ENCODE measurements around the gene NHS. TPM values are rescaled to one million over a fixed set of nuclear protein-coding genes. Genes with fewer than 3 reads are reported as not detected.
A peak's percentile ranks its signal among the peaks of the same experiment; 100 is the strongest.

The NHS gene
- total RNA-seq, 6 experiments from 2014 or later: 0.06 to 0.27 (median 0.12) TPM

DNA sequence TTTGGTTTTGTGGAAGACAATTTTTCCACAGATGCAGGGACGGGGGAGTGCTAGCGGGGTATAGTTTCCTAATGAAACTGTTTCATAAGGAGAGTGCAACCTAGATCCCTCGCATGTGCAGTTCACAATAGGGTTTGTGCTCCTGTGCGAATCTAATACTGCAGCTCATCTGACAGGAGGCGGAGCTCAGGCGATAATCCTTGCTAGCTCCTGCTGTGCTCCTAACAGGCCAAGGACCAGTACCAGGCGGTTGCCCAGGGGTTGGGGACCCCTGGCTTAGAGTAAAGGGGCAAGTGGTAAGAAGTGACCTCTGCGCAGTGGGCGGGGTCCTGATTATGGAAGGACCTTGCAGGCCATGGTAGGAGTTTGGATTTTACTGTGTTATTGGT is 366.1 kb downstream of the NHS start:
- intact Hi-C loops (cut with DNase I): no loop called here
- H3K27ac ChIP-seq: peak overlapping the region in 1 of 3 donors; percentile 19
- no peak for TF ChIP-seq POLR2A (IDR thresholded peaks at IDR 0.05)
- TF ChIP-seq, protein P1, sequence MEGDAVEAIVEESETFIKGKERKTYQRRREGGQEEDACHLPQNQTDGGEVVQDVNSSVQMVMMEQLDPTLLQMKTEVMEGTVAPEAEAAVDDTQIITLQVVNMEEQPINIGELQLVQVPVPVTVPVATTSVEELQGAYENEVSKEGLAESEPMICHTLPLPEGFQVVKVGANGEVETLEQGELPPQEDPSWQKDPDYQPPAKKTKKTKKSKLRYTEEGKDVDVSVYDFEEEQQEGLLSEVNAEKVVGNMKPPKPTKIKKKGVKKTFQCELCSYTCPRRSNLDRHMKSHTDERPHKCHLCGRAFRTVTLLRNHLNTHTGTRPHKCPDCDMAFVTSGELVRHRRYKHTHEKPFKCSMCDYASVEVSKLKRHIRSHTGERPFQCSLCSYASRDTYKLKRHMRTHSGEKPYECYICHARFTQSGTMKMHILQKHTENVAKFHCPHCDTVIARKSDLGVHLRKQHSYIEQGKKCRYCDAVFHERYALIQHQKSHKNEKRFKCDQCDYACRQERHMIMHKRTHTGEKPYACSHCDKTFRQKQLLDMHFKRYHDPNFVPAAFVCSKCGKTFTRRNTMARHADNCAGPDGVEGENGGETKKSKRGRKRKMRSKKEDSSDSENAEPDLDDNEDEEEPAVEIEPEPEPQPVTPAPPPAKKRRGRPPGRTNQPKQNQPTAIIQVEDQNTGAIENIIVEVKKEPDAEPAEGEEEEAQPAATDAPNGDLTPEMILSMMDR (IDR thresholded peaks at IDR 0.05): no peak
- ATAC-seq: no peak
- 54% methylated on average over 9 of the region's 9 CpGs for WGBS (ENCODE audit: insufficient coverage, low coverage, low lambda C conversion rate, missing lambda C conversion rate)
- H3K4me1 ChIP-seq: peaks cover 0 to 17% (median 0%) of the 10 kb centered on the region in 4 donors
- H3K27me3 ChIP-seq: no peaks in the 10 kb centered on the region
- DNase-seq: no peak
- H3K9me3 ChIP-seq: no peaks in the 10 kb centered on the region
- H3K36me3 ChIP-seq: no peaks in the 10 kb centered on the region
- no peak overlapping the region for H3K4me3 ChIP-seq

DNA sequence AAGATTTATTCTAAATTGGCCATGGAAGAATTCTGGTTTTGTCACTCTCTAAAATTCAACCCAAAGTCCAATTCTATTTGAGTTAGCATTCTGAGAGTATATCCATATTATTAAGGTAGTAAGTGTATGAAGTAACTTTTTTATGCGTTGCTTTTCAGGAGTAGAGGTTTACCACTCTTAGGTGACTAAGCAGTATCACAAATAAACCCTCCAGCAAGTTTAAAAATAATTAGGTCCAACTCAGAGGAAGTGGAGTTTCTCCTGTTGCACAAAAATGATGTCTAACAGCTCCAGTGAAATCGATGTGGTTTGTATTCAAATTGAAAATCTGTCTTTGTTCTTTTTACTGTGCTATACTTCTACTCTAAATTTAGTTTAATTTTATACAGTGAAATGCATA is 368.9 kb downstream of the NHS start:
- Histone ChIP-seq H3K4me3 (no peak overlapping the region), H3K4me1 (peaks cover 0 to 21% (median 0%) of the 10 kb centered on the region in 4 donors), H3K36me3 (no peaks in the 10 kb centered on the region), H3K27ac (no peak overlapping the region), H3K9me3 (no peaks in the 10 kb centered on the region), H3K27me3 (no peaks in the 10 kb centered on the region)
- no peak for TF ChIP-seq POLR2A (IDR thresholded peaks at IDR 0.05)
- TF ChIP-seq, protein P1 (IDR thresholded peaks at IDR 0.05): no peak
- 3% methylated on average over 2 of the region's 2 CpGs for WGBS (ENCODE audit: insufficient coverage, low coverage, low lambda C conversion rate, missing lambda C conversion rate)
- DNase-seq (no peak), ATAC-seq (peak in 1 of 4 donors; percentile 35)
- intact Hi-C loops (cut with DNase I): no loop called here

DNA sequence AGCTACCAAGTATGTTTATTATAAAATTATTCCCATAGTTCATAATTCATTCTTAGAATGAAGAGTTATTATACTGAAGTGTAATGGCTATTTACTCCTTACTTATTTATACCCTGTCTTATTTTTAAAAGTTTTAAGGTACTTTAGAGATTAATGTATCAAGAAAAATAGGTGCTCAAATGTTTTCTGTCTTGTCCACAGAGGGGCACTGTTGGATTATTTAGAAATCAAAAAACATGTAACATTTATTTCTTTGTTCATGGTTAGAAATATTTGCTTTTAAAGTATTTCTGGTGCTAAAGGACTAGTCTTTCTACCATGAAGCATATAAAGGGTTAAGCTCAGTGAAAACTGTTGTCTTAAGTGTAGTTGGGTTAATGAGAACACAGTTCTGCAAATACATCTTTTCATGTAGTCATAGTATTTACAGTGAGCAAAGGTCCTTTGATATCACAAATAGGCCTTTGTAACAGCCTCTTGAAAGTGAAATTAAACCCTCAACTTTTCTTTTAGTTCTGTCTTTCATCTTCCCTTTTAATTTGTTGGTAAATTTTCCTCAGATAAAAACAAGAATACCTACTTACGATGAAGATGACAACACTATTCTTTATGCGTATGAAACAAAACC is 370.0 kb downstream of the NHS start:
- DNase-seq: no peak
- Histone ChIP-seq H3K4me1 (peaks cover 0 to 23% (median 0%) of the 10 kb centered on the region in 4 donors), H3K27me3 (no peaks in the 10 kb centered on the region), H3K4me3 (no peak overlapping the region), H3K27ac (peak overlapping the region; percentile 7 to 39 (median 20)), H3K36me3 (no peaks in the 10 kb centered on the region), H3K9me3 (no peaks in the 10 kb centered on the region)
- intact Hi-C loops (cut with DNase I): no loop called here
- 63% methylated on average over 2 of the region's 2 CpGs for WGBS (ENCODE audit: insufficient coverage, low coverage, low lambda C conversion rate, missing lambda C conversion rate)
- ATAC-seq: peak in 3 of 4 donors; percentile 50 to 68 (median 63)
- TF ChIP-seq, protein P1 (IDR thresholded peaks at IDR 0.05): peak; percentile 7 to 44 (median 40)
- TF ChIP-seq POLR2A (IDR thresholded peaks at IDR 0.05): no peak

DNA sequence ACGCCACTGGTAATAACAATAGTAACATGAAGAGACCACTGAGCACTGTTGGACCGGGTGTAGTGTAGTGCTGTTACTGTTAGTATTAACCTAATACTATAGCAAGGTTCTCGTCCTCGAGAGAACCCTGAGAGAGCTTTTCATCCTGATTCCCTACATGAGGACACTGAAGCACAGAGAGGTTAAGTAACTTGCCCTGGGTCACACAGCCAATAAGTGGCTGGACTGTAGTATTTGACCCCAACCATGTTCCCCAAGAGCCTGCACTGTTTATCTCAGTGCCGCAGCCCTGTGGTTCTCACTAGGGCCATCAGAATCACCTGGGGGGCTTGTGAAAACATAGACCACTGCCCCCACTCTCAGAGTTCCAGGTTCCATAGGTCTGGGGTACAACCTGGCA is 372.7 kb downstream of the NHS start:
- no peak overlapping the region for H3K4me3 ChIP-seq
- TF ChIP-seq, protein P1 (IDR thresholded peaks at IDR 0.05): no peak
- no peak for TF ChIP-seq POLR2A (IDR thresholded peaks at IDR 0.05)
- no peaks in the 10 kb centered on the region for H3K27me3 ChIP-seq
- peaks cover 0 to 23% (median 0%) of the 10 kb centered on the region in 4 donors for H3K4me1 ChIP-seq
- DNase-seq (no peak), ATAC-seq (no peak)
- WGBS (ENCODE audit: insufficient coverage, low coverage, low lambda C conversion rate, missing lambda C conversion rate): 86% methylated on average over 5 of the region's 5 CpGs
- H3K27ac ChIP-seq: no peak overlapping the region
- intact Hi-C loops (cut with DNase I): no loop called here
- peaks cover 0 to 5% (median 2%) of the 10 kb centered on the region in 4 donors for H3K36me3 ChIP-seq
- no peaks in the 10 kb centered on the region for H3K9me3 ChIP-seq
